Measurements from ENCODE around the gene TNNT2. TPM values are rescaled to one million over a fixed set of nuclear protein-coding genes. Genes with fewer than 3 reads are reported as not detected.

Gene TNNT2
- total and polyA plus RNA-seq, 2 of the 8 experiments (the other 6 are each of a cell fraction or from before 2014, with no cell fraction given), result 3.1 to 21.0 TPM

- TF ChIP-seq, protein P1, sequence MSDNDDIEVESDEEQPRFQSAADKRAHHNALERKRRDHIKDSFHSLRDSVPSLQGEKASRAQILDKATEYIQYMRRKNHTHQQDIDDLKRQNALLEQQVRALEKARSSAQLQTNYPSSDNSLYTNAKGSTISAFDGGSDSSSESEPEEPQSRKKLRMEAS (IDR thresholded peaks at IDR 0.05), result no peak
Measured at GRCh38 chr1:201406831-201407406, 29.4 kb upstream of the TNNT2 start (continued).

All from H1 (cell line).